ENCODE results near the gene PPIP5K1.
A peak's percentile ranks its signal among the peaks of the same experiment; 100 is the strongest.

Gene PPIP5K1

GRCh38 chr15:43515741-43516140, 74.3 kb downstream of the PPIP5K1 start:
- Histone ChIP-seq H3K4me3 (ENCODE audit: low read length) (peak overlapping the region; percentile 61; the same call in 1 of the 2 replicates), H3K9me3 (ENCODE audit: insufficient read depth, low read depth, low read length) (no peaks in the 10 kb centered on the region), H3K4me1 (ENCODE audit: insufficient read depth, low read length) (peaks cover 31% of the 10 kb centered on the region), H3K27ac (ENCODE audit: low read length) (no peak overlapping the region), H3K9ac (ENCODE audit: low read depth, low read length) (no peak overlapping the region), H3K36me3 (ENCODE audit: insufficient read depth, low read depth, low read length) (no peaks in the 10 kb centered on the region), H3K27me3 (ENCODE audit: insufficient read depth, low read length) (peaks cover 81% of the 10 kb centered on the region)

- Histone ChIP-seq H3K27me3 (ENCODE audit: insufficient read depth, low read length) (peaks cover 68% of the 10 kb centered on the region), H3K9me3 (ENCODE audit: insufficient read depth, low read depth, low read length) (no peaks in the 10 kb centered on the region), H3K27ac (ENCODE audit: low read length) (no peak overlapping the region), H3K9ac (ENCODE audit: low read depth, low read length) (no peak overlapping the region), H3K4me1 (ENCODE audit: insufficient read depth, low read length) (peaks cover 34% of the 10 kb centered on the region), H3K4me3 (ENCODE audit: low read length) (no peak overlapping the region; the same call in 1 of the 2 replicates), H3K36me3 (ENCODE audit: insufficient read depth, low read depth, low read length) (no peaks in the 10 kb centered on the region)
These were observed 75.6 kb downstream of the PPIP5K1 start for GRCh38 chr15:43514241-43515057.

- H3K36me3 ChIP-seq (ENCODE audit: insufficient read depth, low read depth, low read length), result no peaks in the 10 kb centered on the region
- H3K27ac ChIP-seq (ENCODE audit: low read length), result no peak overlapping the region
- H3K4me3 ChIP-seq (ENCODE audit: low read length), result no peak overlapping the region
- H3K9me3 ChIP-seq (ENCODE audit: insufficient read depth, low read depth, low read length), result no peaks in the 10 kb centered on the region
- H3K9ac ChIP-seq (ENCODE audit: low read depth, low read length), result no peak overlapping the region
- H3K27me3 ChIP-seq (ENCODE audit: insufficient read depth, low read length), result peaks cover 59% of the 10 kb centered on the region
- H3K4me1 ChIP-seq (ENCODE audit: insufficient read depth, low read length), result peaks cover 27% of the 10 kb centered on the region
These were observed 76.5 kb downstream of the PPIP5K1 start for GRCh38 chr15:43513550-43513949.

DNA sequence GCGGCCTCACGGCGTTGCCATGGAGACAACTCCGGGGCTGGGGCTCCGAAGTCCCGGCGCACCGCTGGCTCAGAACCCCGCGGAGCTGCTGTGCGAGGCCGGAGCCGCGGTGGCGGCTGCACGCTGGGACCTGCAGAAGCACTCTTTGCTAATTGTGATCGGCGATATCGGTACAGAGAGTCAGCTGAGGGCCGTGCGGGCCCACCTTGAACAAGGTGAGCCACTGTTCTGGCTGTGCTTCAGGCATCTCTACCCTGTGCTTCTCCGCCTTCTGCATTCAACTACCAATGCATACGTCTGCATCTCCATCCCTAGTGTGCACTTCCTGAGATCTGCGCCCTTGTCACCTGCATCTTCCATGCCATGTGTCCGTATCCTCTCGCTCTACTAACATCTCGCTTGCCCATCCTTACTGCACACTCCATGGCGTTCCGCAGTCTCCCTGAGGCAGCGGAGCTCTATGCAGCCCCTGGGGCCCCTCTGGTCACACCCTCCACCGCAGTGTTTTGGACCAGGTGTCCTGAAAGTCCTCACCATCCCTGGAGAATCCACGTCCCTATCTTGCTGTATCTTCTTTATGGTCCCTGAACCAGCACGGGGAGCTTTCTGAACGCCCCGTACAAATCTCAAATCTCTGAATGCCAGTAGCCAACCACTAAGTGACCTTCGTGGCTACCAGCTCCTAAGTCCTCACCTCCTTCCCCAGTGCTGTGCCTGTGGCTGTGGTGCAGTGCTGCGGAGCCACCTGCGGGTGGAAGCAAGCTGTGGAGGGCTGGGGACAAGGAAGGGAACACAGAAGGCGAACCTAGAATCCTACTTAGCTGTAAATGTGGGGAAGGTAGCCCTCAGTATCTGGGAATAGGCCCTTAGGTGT, 78.8 kb downstream of the PPIP5K1 start:
- peaks cover 13% of the 10 kb centered on the region for H3K4me1 ChIP-seq (ENCODE audit: insufficient read depth, low read length)
- H3K9ac ChIP-seq (ENCODE audit: low read depth, low read length), result no peak overlapping the region; the same call in 1 of the 2 replicates
- H3K27ac ChIP-seq (ENCODE audit: low read length), result no peak overlapping the region

DNA sequence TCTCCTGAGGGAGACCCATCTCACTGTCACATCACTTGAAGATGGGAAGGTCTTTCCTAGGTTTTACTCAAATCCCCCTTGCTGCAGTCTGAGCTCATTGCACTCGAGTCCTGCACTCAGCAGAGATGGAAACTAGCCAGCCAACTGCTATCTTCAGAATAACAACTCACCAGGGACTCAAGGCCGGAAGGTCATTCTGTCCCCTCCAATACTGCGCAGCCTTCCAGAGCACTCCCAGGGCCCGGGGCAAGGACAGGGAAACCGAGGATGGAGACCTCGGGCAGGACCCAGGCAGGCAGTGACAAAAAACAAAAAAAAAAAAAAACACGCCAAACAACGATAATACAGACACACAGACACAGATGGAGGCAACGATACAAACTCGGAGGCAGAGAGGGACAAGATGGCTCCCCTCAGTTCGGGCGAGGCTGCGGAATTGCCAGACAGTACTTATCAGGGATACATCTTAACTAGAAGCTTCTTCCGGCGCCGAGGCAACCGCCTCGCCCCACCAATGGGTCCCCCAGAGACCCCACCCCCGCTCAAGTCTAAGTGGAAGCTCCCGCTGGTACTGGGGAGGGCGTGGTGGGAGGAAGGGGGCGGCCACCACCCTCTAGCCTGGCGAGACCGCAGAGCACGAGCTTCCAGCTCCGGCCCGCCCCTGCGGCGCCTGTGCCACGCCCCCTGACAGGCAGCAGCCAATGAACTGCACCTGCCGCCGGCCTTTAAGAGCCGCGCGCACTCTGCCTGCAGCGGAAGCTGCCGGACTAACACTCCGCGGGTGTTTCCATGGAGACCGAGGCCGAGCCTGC, 79.6 kb downstream of the PPIP5K1 start:
- Histone ChIP-seq H3K36me3 (ENCODE audit: insufficient read depth, low read depth, low read length) (no peaks in the 10 kb centered on the region), H3K4me3 (ENCODE audit: low read length) (peak overlapping the region; percentile 81)

More for the DNA sequence above, 78.8 kb downstream of the PPIP5K1 start:
- Histone ChIP-seq H3K36me3 (ENCODE audit: insufficient read depth, low read depth, low read length) (no peaks in the 10 kb centered on the region), H3K27me3 (ENCODE audit: insufficient read depth, low read length) (peaks cover 37% of the 10 kb centered on the region), H3K4me3 (ENCODE audit: low read length) (peak overlapping the region; percentile 81), H3K9me3 (ENCODE audit: insufficient read depth, low read depth, low read length) (no peaks in the 10 kb centered on the region)

GRCh38 chr15:43509660-43510199, 80.3 kb downstream of the PPIP5K1 start:
- peak overlapping the region; percentile 86; the same call in 1 of the 2 replicates for H3K9ac ChIP-seq (ENCODE audit: low read depth, low read length)
- H3K4me1 ChIP-seq (ENCODE audit: insufficient read depth, low read length), result peaks cover 7% of the 10 kb centered on the region; the same call in 1 of the 2 replicates
- H3K27ac ChIP-seq (ENCODE audit: low read length), result no peak overlapping the region

More for the DNA sequence above, 79.6 kb downstream of the PPIP5K1 start:
- H3K27me3 ChIP-seq (ENCODE audit: insufficient read depth, low read length), result peaks cover 29% of the 10 kb centered on the region
- no peaks in the 10 kb centered on the region for H3K9me3 ChIP-seq (ENCODE audit: insufficient read depth, low read depth, low read length)
- H3K9ac ChIP-seq (ENCODE audit: low read depth, low read length), result peak overlapping the region; percentile 86; the same call in 1 of the 2 replicates
- peak overlapping the region; percentile 22 for H3K27ac ChIP-seq (ENCODE audit: low read length)
- peaks cover 7% of the 10 kb centered on the region; the same call in 1 of the 2 replicates for H3K4me1 ChIP-seq (ENCODE audit: insufficient read depth, low read length)

DNA sequence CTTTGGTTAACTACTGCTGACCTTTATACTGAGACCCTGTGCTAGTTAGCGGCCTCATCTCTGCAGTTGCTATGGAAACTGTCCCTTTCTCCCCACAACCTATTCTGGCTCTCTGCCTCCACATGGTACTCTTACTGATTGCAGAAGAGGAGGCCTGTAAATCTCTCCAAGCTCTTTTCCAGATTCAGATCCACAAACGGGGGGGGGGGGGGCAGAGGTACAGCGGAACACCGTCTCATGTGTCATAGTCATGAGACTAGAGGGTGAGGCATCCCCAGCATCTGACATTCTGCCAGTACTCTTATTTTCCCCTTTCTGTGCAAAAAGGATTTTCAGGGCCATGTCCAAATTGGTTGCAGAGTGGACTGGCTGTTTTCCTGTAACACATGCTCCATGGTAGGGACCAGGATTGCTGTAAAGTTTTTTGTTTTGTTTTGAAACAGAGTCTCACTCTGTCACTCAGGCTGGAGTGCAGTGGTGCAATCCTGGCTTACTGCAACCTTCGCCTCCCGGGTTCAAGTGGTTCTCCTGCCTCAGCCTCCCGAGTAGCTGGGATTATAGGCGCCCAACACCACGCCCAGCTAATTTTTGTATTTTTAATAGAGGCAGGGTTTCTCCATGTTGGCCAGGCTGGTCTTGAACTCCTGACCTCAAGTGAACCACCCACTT, 80.9 kb downstream of the PPIP5K1 start:
- Histone ChIP-seq H3K27me3 (ENCODE audit: insufficient read depth, low read length) (peaks cover 26% of the 10 kb centered on the region), H3K27ac (ENCODE audit: low read length) (no peak overlapping the region), H3K4me3 (ENCODE audit: low read length) (peak overlapping the region; percentile 81; the same call in 1 of the 2 replicates), H3K9me3 (ENCODE audit: insufficient read depth, low read depth, low read length) (no peaks in the 10 kb centered on the region), H3K9ac (ENCODE audit: low read depth, low read length) (peak overlapping the region; percentile 86; the same call in 1 of the 2 replicates), H3K4me1 (ENCODE audit: insufficient read depth, low read length) (peaks cover 7% of the 10 kb centered on the region; the same call in 1 of the 2 replicates), H3K36me3 (ENCODE audit: insufficient read depth, low read depth, low read length) (no peaks in the 10 kb centered on the region)

More at GRCh38 chr15:43509660-43510199, 80.3 kb downstream of the PPIP5K1 start:
- H3K27me3 ChIP-seq (ENCODE audit: insufficient read depth, low read length), result peaks cover 26% of the 10 kb centered on the region
- no peaks in the 10 kb centered on the region for H3K9me3 ChIP-seq (ENCODE audit: insufficient read depth, low read depth, low read length)
- no peaks in the 10 kb centered on the region for H3K36me3 ChIP-seq (ENCODE audit: insufficient read depth, low read depth, low read length)
- H3K4me3 ChIP-seq (ENCODE audit: low read length), result peak overlapping the region; percentile 81

- Histone ChIP-seq H3K4me3 (ENCODE audit: low read length) (no peak overlapping the region), H3K27ac (ENCODE audit: low read length) (no peak overlapping the region), H3K36me3 (ENCODE audit: insufficient read depth, low read depth, low read length) (no peaks in the 10 kb centered on the region), H3K9me3 (ENCODE audit: insufficient read depth, low read depth, low read length) (no peaks in the 10 kb centered on the region), H3K27me3 (ENCODE audit: insufficient read depth, low read length) (peaks cover 25% of the 10 kb centered on the region), H3K9ac (ENCODE audit: low read depth, low read length) (no peak overlapping the region), H3K4me1 (ENCODE audit: insufficient read depth, low read length) (peaks cover 7% of the 10 kb centered on the region; the same call in 1 of the 2 replicates)
These were observed 81.6 kb downstream of the PPIP5K1 start for GRCh38 chr15:43508421-43508820.

DNA sequence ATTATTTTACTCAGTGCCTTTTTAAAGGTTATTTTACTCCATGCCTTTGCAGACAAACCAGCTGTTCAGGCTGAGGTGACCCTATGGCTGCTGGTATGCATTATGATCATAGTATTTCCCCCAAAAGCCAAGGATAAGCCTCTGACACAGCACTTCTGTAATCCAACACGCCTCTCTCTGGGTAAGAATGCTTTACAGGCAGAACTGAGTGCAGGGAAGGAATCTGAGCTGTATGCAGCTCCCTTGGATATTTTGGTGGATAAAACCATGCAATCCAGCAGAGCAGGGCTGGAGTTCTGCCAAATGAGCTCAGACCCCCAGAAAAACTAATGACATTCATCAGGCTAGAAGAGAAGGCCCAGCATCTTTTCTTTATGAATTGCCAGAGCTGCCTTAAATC, 84.3 kb downstream of the PPIP5K1 start:
- H3K9me3 ChIP-seq (ENCODE audit: insufficient read depth, low read depth, low read length), result no peaks in the 10 kb centered on the region
- H3K27me3 ChIP-seq (ENCODE audit: insufficient read depth, low read length), result no peaks in the 10 kb centered on the region
- H3K9ac ChIP-seq (ENCODE audit: low read depth, low read length), result no peak overlapping the region
- no peak overlapping the region for H3K27ac ChIP-seq (ENCODE audit: low read length)
- H3K36me3 ChIP-seq (ENCODE audit: insufficient read depth, low read depth, low read length), result no peaks in the 10 kb centered on the region
- no peak overlapping the region for H3K4me3 ChIP-seq (ENCODE audit: low read length)
- H3K4me1 ChIP-seq (ENCODE audit: insufficient read depth, low read length), result 0 out of 2 replicates have a peak, but pooled peaks cover 3% of the 10 kb centered on the region

GRCh38 chr15:43499635-43500034, 90.4 kb downstream of the PPIP5K1 start:
- Histone ChIP-seq H3K27me3 (ENCODE audit: insufficient read depth, low read length) (no peaks in the 10 kb centered on the region), H3K27ac (ENCODE audit: low read length) (no peak overlapping the region), H3K9ac (ENCODE audit: low read depth, low read length) (no peak overlapping the region), H3K9me3 (ENCODE audit: insufficient read depth, low read depth, low read length) (no peaks in the 10 kb centered on the region), H3K36me3 (ENCODE audit: insufficient read depth, low read depth, low read length) (no peaks in the 10 kb centered on the region), H3K4me3 (ENCODE audit: low read length) (no peak overlapping the region), H3K4me1 (ENCODE audit: insufficient read depth, low read length) (no peaks in the 10 kb centered on the region)

Measured in iPS-20b (cell line).